Muscle of leg (tissue), 11 donors: ENCODE measurements around the gene PSMB1. TPM values are rescaled to one million over a fixed set of nuclear protein-coding genes. Genes with fewer than 3 reads are reported as not detected.
"Not testable (repeated sequence)": the region's sequence is repeated elsewhere in the genome, so short reads cannot be mapped to it uniquely, and the experiment has no call there.

ENCODE experiments used
- DNase-seq: peaks from one replicate; pipeline ENCODE4 v3.0.0; 2013
- H3K27ac ChIP-seq: one replicate; pipeline ENCODE4 v1.5.1; 2013; ENCODE audit warnings: mild to moderate bottlenecking, low read length, control low read depth
- H3K27me3 ChIP-seq: one replicate; pipeline ENCODE4 v1.6.1; 2013; ENCODE audit warnings: low read length; ENCODE audit not compliant: control insufficient read depth, insufficient read depth
- H3K36me3 ChIP-seq: one replicate; pipeline ENCODE4 v1.6.1; 2013; ENCODE audit warnings: low read length; ENCODE audit not compliant: control insufficient read depth, insufficient read depth
- H3K4me1 ChIP-seq: one replicate; pipeline ENCODE4 v1.6.1; 2013; ENCODE audit warnings: low read length; ENCODE audit not compliant: control insufficient read depth, insufficient read depth
- H3K4me3 ChIP-seq: one replicate; pipeline ENCODE4 v1.5.1; 2013; ENCODE audit warnings: low read length, control low read depth
- H3K9me3 ChIP-seq: replicated peaks from 2 replicates; pipeline ENCODE4 v1.6.1; 2013; ENCODE audit warnings: low read depth, low read length; ENCODE audit not compliant: control insufficient read depth
- WGBS: methylation state at CpG from one replicate; pipeline ENCODE4 v1.1.5; 2013; ENCODE audit warnings: missing lambda C conversion rate; ENCODE audit not compliant: insufficient coverage; 5-methylcytosine and 5-hydroxymethylcytosine counted together
- polyA plus RNA-seq, 8 donors: library from polyadenylated mRNA; unstranded; fragments of 120-200 nt; gene quantifications; one replicate each; pipeline versions ENCODE4 v1.2.1 to v1.2.3, GENCODE V29; 2013; ENCODE audit warnings: inconsistent platforms in 1 of 8, low replicate concordance in 1 of 8; ENCODE audit not compliant: insufficient read length in 8 of 8, insufficient read depth in 1 of 8
- total RNA-seq: library from RNA; stranded (reverse); fragments of 120-200 nt; gene quantifications from one replicate; pipeline ENCODE4 v1.2.4, GENCODE V29; 2013

PSMB1 gene
- total and polyA plus RNA-seq, 9 donors: 119 to 180 (median 135) TPM

GRCh38 chr6:170542031-170542719, 10.9 kb downstream of the PSMB1 start:
- no peak for DNase-seq
- Histone ChIP-seq H3K4me3 (no peak overlapping the region), H3K27me3 (no peaks in the 10 kb centered on the region), H3K36me3 (peaks cover 63% of the 10 kb centered on the region), H3K9me3 (no peaks in the 10 kb centered on the region), H3K27ac (no peak overlapping the region), H3K4me1 (no peaks in the 10 kb centered on the region)
- 100% methylated on average over 2 of the region's 10 CpGs for WGBS

- Histone ChIP-seq H3K36me3 (peaks cover 62% of the 10 kb centered on the region), H3K27ac (peak overlapping the region; percentile 26)
- DNase-seq: peak; percentile 15
Measured at GRCh38 chr6:170537329-170537728, 15.8 kb downstream of the PSMB1 start.

GRCh38 chr6:170536671-170537070, 16.4 kb downstream of the PSMB1 start:
- peaks cover 60% of the 10 kb centered on the region for H3K36me3 ChIP-seq
- no peak overlapping the region for H3K4me3 ChIP-seq
- no peak overlapping the region for H3K27ac ChIP-seq
- no peaks in the 10 kb centered on the region for H3K9me3 ChIP-seq
- 94% methylated on average over 4 of the region's 5 CpGs for WGBS
- no peaks in the 10 kb centered on the region for H3K4me1 ChIP-seq
- H3K27me3 ChIP-seq: no peaks in the 10 kb centered on the region
- no peak for DNase-seq

More at GRCh38 chr6:170537329-170537728, 15.8 kb downstream of the PSMB1 start:
- 90% methylated on average over 2 of the region's 4 CpGs for WGBS
- H3K4me1 ChIP-seq: no peaks in the 10 kb centered on the region
- H3K9me3 ChIP-seq: no peaks in the 10 kb centered on the region
- no peaks in the 10 kb centered on the region for H3K27me3 ChIP-seq
- H3K4me3 ChIP-seq: no peak overlapping the region

GRCh38 chr6:170535004-170535403, 18.1 kb downstream of the PSMB1 start:
- Histone ChIP-seq H3K27me3 (no peaks in the 10 kb centered on the region), H3K36me3 (peaks cover 55% of the 10 kb centered on the region), H3K4me3 (no peak overlapping the region), H3K9me3 (no peaks in the 10 kb centered on the region), H3K4me1 (no peaks in the 10 kb centered on the region), H3K27ac (no peak overlapping the region)
- 81% methylated on average over 4 of the region's 5 CpGs for WGBS
- no peak for DNase-seq

- DNase-seq: no peak
- H3K27ac ChIP-seq: no peak overlapping the region
- no peaks in the 10 kb centered on the region for H3K9me3 ChIP-seq
- no peak overlapping the region for H3K4me3 ChIP-seq
- no peaks in the 10 kb centered on the region for H3K27me3 ChIP-seq
- no peaks in the 10 kb centered on the region for H3K4me1 ChIP-seq
- H3K36me3 ChIP-seq: peaks cover 54% of the 10 kb centered on the region
- 79% methylated on average over 2 of the region's 2 CpGs for WGBS
Measured at GRCh38 chr6:170533792-170534191, 19.3 kb downstream of the PSMB1 start.

GRCh38 chr6:170532867-170533488, 20.1 kb downstream of the PSMB1 start:
- H3K27ac ChIP-seq: no peak overlapping the region
- no peaks in the 10 kb centered on the region for H3K4me1 ChIP-seq
- DNase-seq: no peak
- H3K4me3 ChIP-seq: no peak overlapping the region
- H3K27me3 ChIP-seq: no peaks in the 10 kb centered on the region
- H3K9me3 ChIP-seq: no peaks in the 10 kb centered on the region
- H3K36me3 ChIP-seq: peaks cover 46% of the 10 kb centered on the region
- WGBS: 100% methylated on average over 2 of the region's 7 CpGs

GRCh38 chr6:170529839-170530469, 23.2 kb downstream of the PSMB1 start:
- DNase-seq: peak; percentile 89
- no peak overlapping the region for H3K27ac ChIP-seq
- H3K27me3 ChIP-seq: no peaks in the 10 kb centered on the region
- no peak overlapping the region for H3K4me3 ChIP-seq
- H3K4me1 ChIP-seq: peaks cover 2% of the 10 kb centered on the region
- WGBS: 77% methylated on average over 2 of the region's 5 CpGs
- no peaks in the 10 kb centered on the region for H3K9me3 ChIP-seq
- peaks cover 19% of the 10 kb centered on the region for H3K36me3 ChIP-seq

GRCh38 chr6:170527995-170528394, 25.1 kb downstream of the PSMB1 start:
- H3K27ac ChIP-seq, DNase-seq, H3K27me3 ChIP-seq, H3K9me3 ChIP-seq, H3K4me3 ChIP-seq: not testable (repeated sequence)
- Histone ChIP-seq H3K4me1 (peaks cover 14% of the 10 kb centered on the region), H3K36me3 (peaks cover 10% of the 10 kb centered on the region)
- WGBS: no CpG with 5 or more reads among the region's 5 CpGs

GRCh38 chr6:170525795-170526194, 27.3 kb downstream of the PSMB1 start:
- no peak overlapping the region for H3K4me3 ChIP-seq
- peaks cover 22% of the 10 kb centered on the region for H3K4me1 ChIP-seq
- no peaks in the 10 kb centered on the region for H3K36me3 ChIP-seq
- no peak for DNase-seq
- no peaks in the 10 kb centered on the region for H3K27me3 ChIP-seq
- WGBS: 20% methylated on average over 2 of the region's 7 CpGs
- H3K9me3 ChIP-seq: peaks cover 3% of the 10 kb centered on the region
- no peak overlapping the region for H3K27ac ChIP-seq

- Histone ChIP-seq H3K27ac (peak overlapping the region; percentile 88), H3K9me3 (peaks cover 4% of the 10 kb centered on the region), H3K4me3 (no peak overlapping the region), H3K4me1 (peaks cover 22% of the 10 kb centered on the region), H3K36me3 (no peaks in the 10 kb centered on the region), H3K27me3 (no peaks in the 10 kb centered on the region)
- WGBS: 87% methylated on average over 3 of the region's 5 CpGs
- DNase-seq: peak; percentile 83
Measured at GRCh38 chr6:170524172-170524502, 29.0 kb downstream of the PSMB1 start.
